Glutamatergic neuron (in vitro differentiated cells): ENCODE measurements around the gene TADA1. TPM values are rescaled to one million over a fixed set of nuclear protein-coding genes. Genes with fewer than 3 reads are reported as not detected.

Source experiments
- DNase-seq: peaks from one replicate; pipeline ENCODE4 v3.0.0; 2022
- H3K27ac Mint-ChIP-seq: one replicate; pipeline ENCODE4 v1.8.0; 2020; ENCODE audit warnings: mild to moderate bottlenecking, mixed read lengths, inconsistent platforms; ENCODE audit not compliant: unreplicated experiment
- H3K27me3 Mint-ChIP-seq: one replicate; pipeline ENCODE4 v1.8.0; 2020; ENCODE audit warnings: mild to moderate bottlenecking, moderate library complexity, mixed read lengths, inconsistent platforms; ENCODE audit not compliant: unreplicated experiment
- H3K36me3 Mint-ChIP-seq: one replicate; pipeline ENCODE4 v1.8.0; 2020; ENCODE audit warnings: mild to moderate bottlenecking, mixed read lengths, inconsistent platforms; ENCODE audit not compliant: unreplicated experiment
- H3K4me1 Mint-ChIP-seq: one replicate; pipeline ENCODE4 v1.8.0; 2020; ENCODE audit warnings: mild to moderate bottlenecking, low read depth, mixed read lengths, inconsistent platforms; ENCODE audit not compliant: unreplicated experiment
- H3K4me3 Mint-ChIP-seq: one replicate; pipeline ENCODE4 v1.8.0; 2020; ENCODE audit warnings: mild to moderate bottlenecking, mixed read lengths, inconsistent platforms; ENCODE audit not compliant: unreplicated experiment
- H3K9me3 Mint-ChIP-seq: one replicate; pipeline ENCODE4 v1.8.0; 2020; ENCODE audit warnings: mild to moderate bottlenecking, moderate library complexity, mixed read lengths, inconsistent platforms; ENCODE audit not compliant: unreplicated experiment
- total RNA-seq: library from RNA; stranded (reverse); fragmentation: NEBNext Ultra II Directional; extraction: Animal tissue kit (Norgen Biotek cat#: 25700); gene quantifications from one replicate; pipeline ENCODE4 v1.2.1, GENCODE V29; 2021; ENCODE audit not compliant: unreplicated experiment
- TF ChIP-seq, protein P1 (sequence below): fragments of 200-600 bp; sonication (generic); IDR thresholded peaks from one replicate; pipeline ENCODE4 v1.5.0; 2021; ENCODE audit not compliant: partially characterized antibody, unreplicated experiment

TADA1 gene
- total RNA-seq, 1 donor from 2014 or later, result 15.9 TPM

DNA sequence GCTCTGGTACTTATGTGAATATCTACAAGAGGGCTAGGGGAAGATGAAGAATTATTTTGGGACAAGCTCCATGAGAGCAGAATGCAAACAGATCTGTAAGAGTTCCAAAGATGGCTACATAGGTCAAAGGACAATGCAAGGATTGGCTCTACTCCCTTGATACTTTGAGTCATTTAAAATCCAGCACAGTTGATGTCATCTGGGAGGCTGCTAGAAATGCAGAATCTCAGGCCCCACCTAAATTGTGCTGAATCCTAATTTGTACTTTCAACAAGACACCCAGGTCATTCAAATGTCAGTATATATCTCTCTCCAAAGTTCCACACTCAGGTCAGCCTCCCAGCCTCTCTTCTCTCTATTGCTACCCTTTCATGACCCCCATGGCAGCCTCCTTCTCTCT, 23.7 kb upstream of the TADA1 start:
- peaks cover 5% of the 10 kb centered on the region for H3K36me3 Mint-ChIP-seq
- H3K27me3 Mint-ChIP-seq, result no peaks in the 10 kb centered on the region
- TF ChIP-seq, protein P1, sequence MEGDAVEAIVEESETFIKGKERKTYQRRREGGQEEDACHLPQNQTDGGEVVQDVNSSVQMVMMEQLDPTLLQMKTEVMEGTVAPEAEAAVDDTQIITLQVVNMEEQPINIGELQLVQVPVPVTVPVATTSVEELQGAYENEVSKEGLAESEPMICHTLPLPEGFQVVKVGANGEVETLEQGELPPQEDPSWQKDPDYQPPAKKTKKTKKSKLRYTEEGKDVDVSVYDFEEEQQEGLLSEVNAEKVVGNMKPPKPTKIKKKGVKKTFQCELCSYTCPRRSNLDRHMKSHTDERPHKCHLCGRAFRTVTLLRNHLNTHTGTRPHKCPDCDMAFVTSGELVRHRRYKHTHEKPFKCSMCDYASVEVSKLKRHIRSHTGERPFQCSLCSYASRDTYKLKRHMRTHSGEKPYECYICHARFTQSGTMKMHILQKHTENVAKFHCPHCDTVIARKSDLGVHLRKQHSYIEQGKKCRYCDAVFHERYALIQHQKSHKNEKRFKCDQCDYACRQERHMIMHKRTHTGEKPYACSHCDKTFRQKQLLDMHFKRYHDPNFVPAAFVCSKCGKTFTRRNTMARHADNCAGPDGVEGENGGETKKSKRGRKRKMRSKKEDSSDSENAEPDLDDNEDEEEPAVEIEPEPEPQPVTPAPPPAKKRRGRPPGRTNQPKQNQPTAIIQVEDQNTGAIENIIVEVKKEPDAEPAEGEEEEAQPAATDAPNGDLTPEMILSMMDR, result no peak
- H3K9me3 Mint-ChIP-seq, result no peaks in the 10 kb centered on the region
- H3K4me1 Mint-ChIP-seq, result no peaks in the 10 kb centered on the region
- H3K27ac Mint-ChIP-seq, result no peak overlapping the region
- no peak for DNase-seq
- H3K4me3 Mint-ChIP-seq, result no peak overlapping the region

DNA sequence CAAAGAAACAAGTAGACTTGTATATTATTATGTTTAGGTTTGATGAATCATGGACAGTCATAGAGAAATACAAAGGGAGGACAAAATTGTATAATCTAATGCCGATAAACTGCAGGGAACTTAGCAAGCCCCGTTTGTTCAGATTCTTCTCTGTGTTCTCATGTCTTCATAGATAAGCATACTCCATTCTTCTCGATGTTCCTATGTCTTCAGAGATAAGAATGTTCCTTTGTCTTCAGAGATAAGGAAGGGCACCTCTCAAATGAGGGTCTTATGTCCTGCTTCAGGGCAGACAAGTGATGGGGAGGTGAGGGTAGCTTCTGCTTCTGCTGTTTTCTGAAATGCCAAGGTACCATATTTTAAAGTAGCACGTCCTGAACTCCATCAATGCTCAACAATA, 19.7 kb upstream of the TADA1 start:
- TF ChIP-seq, protein P1, result no peak
- Mint-ChIP-seq H3K9me3 (no peaks in the 10 kb centered on the region), H3K4me1 (no peaks in the 10 kb centered on the region), H3K36me3 (peaks cover 5% of the 10 kb centered on the region), H3K27ac (no peak overlapping the region), H3K4me3 (no peak overlapping the region), H3K27me3 (no peaks in the 10 kb centered on the region)
- no peak for DNase-seq

DNA sequence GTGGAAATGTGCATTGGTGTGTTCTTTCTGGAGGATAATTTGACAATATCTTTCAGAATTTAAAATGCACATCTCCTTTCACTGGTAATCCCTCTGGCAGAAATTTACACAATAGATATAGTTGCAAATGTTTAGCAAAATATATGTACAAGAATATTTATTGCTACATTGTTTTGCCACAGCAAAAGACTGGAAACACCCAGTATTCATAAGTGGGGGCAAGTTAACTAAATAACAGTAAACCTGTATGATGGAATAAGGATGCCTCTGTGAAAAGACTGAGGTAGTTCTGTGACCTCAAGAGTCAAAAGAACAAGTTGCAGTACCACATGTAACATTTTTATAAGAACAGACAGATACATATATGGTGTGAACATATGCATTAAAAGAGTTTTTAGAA, 13.7 kb upstream of the TADA1 start:
- no peak overlapping the region for H3K4me3 Mint-ChIP-seq
- DNase-seq, result no peak
- H3K27me3 Mint-ChIP-seq, result peaks cover 2% of the 10 kb centered on the region
- H3K36me3 Mint-ChIP-seq, result no peaks in the 10 kb centered on the region
- no peaks in the 10 kb centered on the region for H3K9me3 Mint-ChIP-seq
- no peaks in the 10 kb centered on the region for H3K4me1 Mint-ChIP-seq
- H3K27ac Mint-ChIP-seq, result no peak overlapping the region
- TF ChIP-seq, protein P1, result no peak

DNA sequence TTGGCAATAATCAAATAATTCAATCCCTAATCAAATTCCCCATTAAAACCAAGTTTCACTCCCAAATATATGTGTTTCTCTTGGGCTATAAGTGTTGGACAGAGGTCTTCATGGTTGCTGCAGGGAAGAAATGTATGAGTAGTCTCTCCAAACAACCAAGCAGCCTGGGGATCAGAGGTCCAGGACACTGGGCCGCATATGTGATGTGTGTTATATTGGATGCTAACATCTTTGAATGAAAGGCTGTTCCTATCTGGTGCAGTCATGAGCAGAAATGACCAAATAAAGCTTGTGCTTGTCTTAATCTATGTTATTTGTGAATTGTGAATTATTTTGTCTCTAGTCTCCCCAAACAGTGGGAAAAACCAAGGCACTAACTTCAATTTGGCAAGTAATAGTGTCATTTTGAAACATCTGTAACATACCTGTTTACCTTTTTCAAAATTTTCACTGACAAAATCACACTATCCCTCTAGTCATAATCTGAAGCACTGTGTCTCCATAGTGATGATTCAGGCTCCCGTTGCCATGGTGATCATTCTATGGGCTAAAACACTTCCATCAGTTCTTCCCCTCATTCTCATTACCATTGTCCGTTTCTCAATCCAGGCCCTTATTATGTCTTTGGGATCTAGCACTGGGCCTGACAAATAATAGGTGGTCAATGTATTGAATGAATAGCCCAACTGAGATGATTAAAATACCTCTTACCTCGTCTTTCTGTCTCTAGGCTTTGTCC, 12.5 kb upstream of the TADA1 start:
- no peak for DNase-seq
- TF ChIP-seq, protein P1, result no peak
- H3K9me3 Mint-ChIP-seq, result no peaks in the 10 kb centered on the region
- H3K4me3 Mint-ChIP-seq, result no peak overlapping the region
- H3K4me1 Mint-ChIP-seq, result no peaks in the 10 kb centered on the region
- peaks cover 2% of the 10 kb centered on the region for H3K27me3 Mint-ChIP-seq
- H3K36me3 Mint-ChIP-seq, result no peaks in the 10 kb centered on the region
- H3K27ac Mint-ChIP-seq, result no peak overlapping the region

DNA sequence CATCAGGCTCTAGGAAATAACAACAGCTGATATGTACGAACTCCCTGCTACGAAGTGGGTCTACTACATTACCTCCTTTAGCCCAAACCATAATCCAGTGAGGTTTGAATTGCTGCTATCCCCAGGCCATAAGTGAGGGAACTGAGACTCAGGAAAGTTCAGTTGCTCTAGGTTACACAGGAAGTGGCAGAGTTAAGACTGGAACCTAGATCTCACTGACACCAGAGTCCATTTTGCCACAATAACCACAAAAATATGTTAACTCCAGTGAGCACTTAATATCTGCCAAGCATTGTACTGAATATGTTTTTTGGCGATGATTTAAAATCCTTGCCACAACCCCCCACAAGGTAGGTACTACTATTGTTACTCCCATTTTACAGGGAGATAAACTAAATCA, 8.9 kb upstream of the TADA1 start:
- no peaks in the 10 kb centered on the region for H3K4me1 Mint-ChIP-seq
- TF ChIP-seq, protein P1, result no peak
- H3K4me3 Mint-ChIP-seq, result no peak overlapping the region
- no peaks in the 10 kb centered on the region for H3K36me3 Mint-ChIP-seq
- no peak overlapping the region for H3K27ac Mint-ChIP-seq
- DNase-seq, result no peak
- H3K27me3 Mint-ChIP-seq, result peaks cover 2% of the 10 kb centered on the region
- H3K9me3 Mint-ChIP-seq, result no peaks in the 10 kb centered on the region
